Bronchial epithelial cell (primary cell): ENCODE measurements around the gene PTPRN2. TPM values are rescaled to one million over a fixed set of nuclear protein-coding genes. Genes with fewer than 3 reads are reported as not detected.

Experiments used
- DNase-seq: peaks from one replicate; pipeline ENCODE4 v3.0.0-alpha.2; 2010; ENCODE audit warnings: low read depth
- FAIRE-seq: peaks from 2 replicates; lab custom pipeline; 2011; peaks lifted over from hg19 to GRCh38; lab: Jason Lieb, UNC
- H3K27me3 ChIP-seq: 2 replicates; pipeline ENCODE4 v1.5.1; 2011; ENCODE audit warnings: low read length; ENCODE audit not compliant: control insufficient read depth, insufficient read depth
- H3K36me3 ChIP-seq: 2 replicates; pipeline ENCODE4 v1.5.1; 2011; ENCODE audit warnings: low read length; ENCODE audit not compliant: control insufficient read depth, insufficient read depth
- H3K4me3 ChIP-seq: 2 replicates; pipeline ENCODE4 v1.5.1; 2011; ENCODE audit warnings: mild to moderate bottlenecking, low read depth, low read length, control low read depth
- CTCF ChIP-seq: IDR thresholded peaks from 2 replicates; pipeline ENCODE4 v1.5.1; 2011; ENCODE audit warnings: mild to moderate bottlenecking, moderate library complexity, low read length, control low read depth, inconsistent platforms; ENCODE audit not compliant: insufficient read depth, severe bottlenecking
- total RNA-seq: library from RNA; depleted of rRNA; stranded (reverse); fragments of >200 nt; gene quantifications from 2 replicates; pipeline ENCODE4 v1.2.1, GENCODE V29; 2014

PTPRN2 gene
- total RNA-seq, 1 donor from 2014 or later = 1.1 TPM

GRCh38 chr7:157517782-157518513 is 1069.7 kb downstream of the PTPRN2 start:
- no peak for FAIRE-seq
- Histone ChIP-seq H3K27me3 (no peaks in the 10 kb centered on the region), H3K4me3 (no peak overlapping the region), H3K36me3 (no peaks in the 10 kb centered on the region)
- TF ChIP-seq CTCF = no peak
- no peak for DNase-seq

- DNase-seq (no peak), FAIRE-seq (no peak)
- no peak overlapping the region for H3K4me3 ChIP-seq
- no peaks in the 10 kb centered on the region for H3K27me3 ChIP-seq
- no peaks in the 10 kb centered on the region for H3K36me3 ChIP-seq
- TF ChIP-seq CTCF = no peak
Observed at GRCh38 chr7:157516911-157517781, 1070.5 kb downstream of the PTPRN2 start.

- Histone ChIP-seq H3K4me3 (no peak overlapping the region), H3K36me3 (no peaks in the 10 kb centered on the region), H3K27me3 (no peaks in the 10 kb centered on the region)
- FAIRE-seq = no peak
- no peak for TF ChIP-seq CTCF
- DNase-seq = no peak
Observed at GRCh38 chr7:157516311-157516710, 1071.3 kb downstream of the PTPRN2 start.

GRCh38 chr7:157515342-157516041 is 1072.1 kb downstream of the PTPRN2 start:
- H3K36me3 ChIP-seq = no peaks in the 10 kb centered on the region
- FAIRE-seq (no peak), DNase-seq (no peak)
- no peak for TF ChIP-seq CTCF
- no peaks in the 10 kb centered on the region for H3K27me3 ChIP-seq
- no peak overlapping the region for H3K4me3 ChIP-seq

GRCh38 chr7:157514746-157515145 is 1072.9 kb downstream of the PTPRN2 start:
- Histone ChIP-seq H3K4me3 (no peak overlapping the region), H3K27me3 (no peaks in the 10 kb centered on the region), H3K36me3 (no peaks in the 10 kb centered on the region)
- DNase-seq (no peak), FAIRE-seq (no peak)
- TF ChIP-seq CTCF = no peak
